DND-41 (cell line): Measurements from ENCODE around the gene TMEM38B.
"Not testable (repeated sequence)": the region's sequence is repeated elsewhere in the genome, so short reads cannot be mapped to it uniquely, and the experiment has no call there.

Experiments
- ATAC-seq: fragments of 200-7000 bp; cut with Tn5 transposase; 3 replicates; pipeline ENCODE4 v1.9.1; 2021; ENCODE audit warnings: low read depth; ENCODE audit not compliant: insufficient read depth
- DNase-seq: peaks from one replicate; pipeline ENCODE4 v3.0.0-alpha.2; 2020
- H2AFZ ChIP-seq: 2 replicates; pipeline ENCODE4 v1.6.0; 2012; ENCODE audit warnings: low read depth, low read length
- H3K27ac ChIP-seq: 2 replicates; pipeline ENCODE4 v1.5.1; 2012; ENCODE audit warnings: low read length, inconsistent platforms
- H3K27me3 ChIP-seq: fragments of 200-600 bp; sonication (generic); 2 replicates; pipeline ENCODE4 v1.6.0; 2012; ENCODE audit warnings: low read length, mild to moderate bottlenecking, inconsistent platforms; ENCODE audit not compliant: insufficient read depth, poor library complexity
- H3K36me3 ChIP-seq: 2 replicates; pipeline ENCODE4 v1.5.1; 2012; ENCODE audit warnings: low read length, inconsistent platforms; ENCODE audit not compliant: insufficient read depth
- H3K4me1 ChIP-seq: 2 replicates; pipeline ENCODE4 v1.5.1; 2012; ENCODE audit warnings: mild to moderate bottlenecking, low read length; ENCODE audit not compliant: insufficient read depth
- H3K4me2 ChIP-seq: 2 replicates; pipeline ENCODE4 v1.6.0; 2012; ENCODE audit warnings: mild to moderate bottlenecking, moderate library complexity, low read length, inconsistent platforms; ENCODE audit not compliant: insufficient read depth
- H3K4me3 ChIP-seq, 2 experiments: fragments of 200-600 bp in 1 of 2; shearing (Covaris generic) in 1 of 2; 2 replicates each; pipeline ENCODE4 v1.5.1; 2012 to 2016; ENCODE audit warnings: inconsistent platforms in 2 of 2, low read length in 2 of 2, mild to moderate bottlenecking in 2 of 2, low read depth in 1 of 2, moderate library complexity in 1 of 2
- H3K79me2 ChIP-seq: 2 replicates; pipeline ENCODE4 v1.6.0; 2012; ENCODE audit warnings: low read length, inconsistent platforms; ENCODE audit not compliant: insufficient read depth
- H3K9ac ChIP-seq: 2 replicates; pipeline ENCODE4 v1.6.0; 2012; ENCODE audit warnings: low read depth, mild to moderate bottlenecking, inconsistent platforms, low read length, moderate library complexity
- H3K9me3 ChIP-seq: 2 replicates; pipeline ENCODE4 v1.5.1; 2012; ENCODE audit warnings: low read length, moderate library complexity, mild to moderate bottlenecking, inconsistent platforms; ENCODE audit not compliant: insufficient read depth, severe bottlenecking
- H4K20me1 ChIP-seq: 2 replicates; pipeline ENCODE4 v1.6.0; 2012; ENCODE audit warnings: low read length; ENCODE audit not compliant: insufficient read depth
- CTCF ChIP-seq: IDR thresholded peaks from 2 replicates; pipeline ENCODE4 v1.5.1; 2012; ENCODE audit warnings: borderline replicate concordance, low read length, moderate library complexity, mild to moderate bottlenecking; ENCODE audit not compliant: poor library complexity, severe bottlenecking; ENCODE audit errors: extremely low read depth
- EZH2 ChIP-seq: IDR thresholded peaks from 3 replicates; pipeline ENCODE4 v1.6.1; 2012; ENCODE audit warnings: borderline replicate concordance, low read depth, mild to moderate bottlenecking, moderate library complexity, low read length, inconsistent platforms; ENCODE audit not compliant: severe bottlenecking

Gene TMEM38B

DNA sequence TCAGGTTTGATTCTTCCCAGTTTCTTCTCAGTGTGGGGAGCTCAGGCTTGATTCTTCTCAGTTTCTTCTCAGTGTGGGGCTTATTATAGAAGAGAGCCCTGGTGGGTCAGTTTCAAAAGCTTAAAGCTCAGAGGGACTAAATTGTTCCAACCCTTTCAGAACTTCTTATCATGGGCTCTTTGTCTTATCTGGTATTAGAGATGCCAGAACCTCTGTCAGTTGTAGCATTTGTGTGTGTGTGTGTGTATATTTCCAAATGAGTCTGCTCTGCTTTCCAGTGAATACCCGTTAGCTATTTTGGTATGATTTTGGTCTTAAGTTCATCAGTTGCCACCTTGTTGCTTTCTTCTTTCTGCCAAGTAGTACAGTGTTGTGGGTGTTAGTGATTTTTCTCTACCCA, 21.8 kb downstream of the TMEM38B start:
- H3K9me3 ChIP-seq = no peaks in the 10 kb centered on the region
- no peak for TF ChIP-seq CTCF
- TF ChIP-seq EZH2 = no peak
- no peak overlapping the region for H3K4me3 ChIP-seq
- H3K27ac ChIP-seq = no peak overlapping the region
- no peak overlapping the region for H3K9ac ChIP-seq
- H3K79me2 ChIP-seq = no peaks in the 10 kb centered on the region
- DNase-seq (no peak), ATAC-seq (no peak)
- H3K4me1 ChIP-seq = no peaks in the 10 kb centered on the region
- no peaks in the 10 kb centered on the region for H3K27me3 ChIP-seq
- H2AFZ ChIP-seq = no peak overlapping the region
- no peaks in the 10 kb centered on the region for H3K36me3 ChIP-seq
- no peaks in the 10 kb centered on the region for H4K20me1 ChIP-seq
- no peak overlapping the region for H3K4me2 ChIP-seq

DNA sequence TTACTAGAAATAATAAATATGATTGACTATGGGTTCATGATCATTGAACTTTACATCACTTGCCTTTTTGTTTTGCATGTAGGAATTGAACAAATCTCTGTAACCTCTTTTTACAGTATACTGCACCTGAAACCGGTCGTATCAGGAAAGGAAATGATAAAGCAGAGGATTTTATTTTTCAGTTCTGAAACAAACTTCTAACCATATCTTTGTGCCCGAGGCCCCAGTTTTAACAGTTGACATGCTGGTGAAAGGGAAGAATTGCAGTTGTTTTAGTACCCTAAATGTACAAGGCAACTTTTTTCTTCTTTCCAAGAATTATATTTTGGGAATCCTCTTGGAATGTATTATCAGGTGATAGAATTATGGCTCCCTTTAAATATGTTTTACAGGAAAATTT, 27.8 kb downstream of the TMEM38B start:
- H3K79me2 ChIP-seq = no peaks in the 10 kb centered on the region
- no peaks in the 10 kb centered on the region for H3K36me3 ChIP-seq
- no peak overlapping the region for H3K9ac ChIP-seq
- H3K4me1 ChIP-seq = no peaks in the 10 kb centered on the region
- H4K20me1 ChIP-seq = no peaks in the 10 kb centered on the region
- ATAC-seq = no peak
- no peaks in the 10 kb centered on the region for H3K27me3 ChIP-seq
- TF ChIP-seq CTCF = no peak
- no peak for TF ChIP-seq EZH2
- H3K4me3 ChIP-seq = no peak overlapping the region
- H3K4me2 ChIP-seq = no peak overlapping the region
- no peak overlapping the region for H2AFZ ChIP-seq
- no peak for DNase-seq
- no peaks in the 10 kb centered on the region for H3K9me3 ChIP-seq
- H3K27ac ChIP-seq = no peak overlapping the region

DNA sequence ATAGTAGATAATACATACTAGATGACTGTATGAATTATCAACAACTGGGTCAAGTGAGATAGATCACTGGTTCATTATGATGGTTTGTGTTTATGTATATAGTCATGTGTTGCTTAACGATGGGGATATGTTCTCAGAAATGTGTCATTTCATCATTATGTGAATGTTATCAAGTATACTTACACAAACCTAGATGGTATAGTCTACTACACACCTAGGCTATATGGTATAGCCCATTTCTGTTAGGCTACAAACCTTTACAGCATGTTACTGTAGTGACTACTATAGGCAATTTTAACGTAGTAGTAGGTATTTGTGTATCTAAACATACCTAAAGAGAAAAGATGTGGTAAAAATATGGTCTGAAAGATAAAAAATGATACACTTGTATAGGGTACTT, 31.0 kb downstream of the TMEM38B start:
- ATAC-seq = no peak
- Histone ChIP-seq H3K4me1 (no peaks in the 10 kb centered on the region), H3K9me3 (no peaks in the 10 kb centered on the region), H3K27me3 (no peaks in the 10 kb centered on the region), H3K27ac (no peak overlapping the region), H3K36me3 (no peaks in the 10 kb centered on the region), H3K79me2 (no peaks in the 10 kb centered on the region), H3K4me2 (no peak overlapping the region), H3K9ac (no peak overlapping the region), H4K20me1 (no peaks in the 10 kb centered on the region), H2AFZ (no peak overlapping the region), H3K4me3 (no peak overlapping the region)
- TF ChIP-seq EZH2 (no peak), CTCF (no peak)
- DNase-seq = no peak

- H3K4me2 ChIP-seq, H3K9ac ChIP-seq, H3K27me3 ChIP-seq, H2AFZ ChIP-seq, H4K20me1 ChIP-seq, H3K9me3 ChIP-seq, ATAC-seq, DNase-seq, H3K79me2 ChIP-seq, H3K27ac ChIP-seq, H3K4me1 ChIP-seq, H3K36me3 ChIP-seq, H3K4me3 ChIP-seq: not testable (repeated sequence)
These were observed 33.9 kb downstream of the TMEM38B start for GRCh38 chr9:105728230-105728629.

GRCh38 chr9:105731420-105731819, 37.1 kb downstream of the TMEM38B start:
- not testable (repeated sequence) for H3K36me3 ChIP-seq, H3K4me2 ChIP-seq, H4K20me1 ChIP-seq, H3K79me2 ChIP-seq, H3K27ac ChIP-seq, H3K27me3 ChIP-seq, H2AFZ ChIP-seq, H3K4me1 ChIP-seq, H3K9ac ChIP-seq, DNase-seq, H3K4me3 ChIP-seq, ATAC-seq
- peaks cover 13% of the 10 kb centered on the region for H3K9me3 ChIP-seq
